Measurements from ENCODE around the gene GPR52.

Gene GPR52

DNA sequence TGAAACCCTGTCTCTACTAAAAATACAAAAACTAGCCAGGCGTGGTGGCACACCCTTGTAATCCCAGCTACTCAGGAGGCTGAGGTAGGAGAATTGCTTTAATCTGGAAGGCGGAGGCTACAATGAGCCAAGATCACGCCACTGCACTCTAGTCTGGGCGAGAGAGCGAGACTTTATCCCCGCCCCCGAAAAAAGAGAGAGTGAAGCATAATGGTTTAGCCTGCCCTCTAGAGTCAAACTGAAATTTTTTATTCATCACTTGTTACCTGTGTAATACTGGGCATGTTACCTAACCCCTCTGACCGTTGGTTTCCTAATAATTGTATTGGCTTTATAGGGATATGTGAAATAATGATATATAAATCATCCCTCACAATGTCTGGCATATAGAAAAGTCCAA lies 18.8 kb downstream of the GPR52 start:
- TF ChIP-seq, protein P1, sequence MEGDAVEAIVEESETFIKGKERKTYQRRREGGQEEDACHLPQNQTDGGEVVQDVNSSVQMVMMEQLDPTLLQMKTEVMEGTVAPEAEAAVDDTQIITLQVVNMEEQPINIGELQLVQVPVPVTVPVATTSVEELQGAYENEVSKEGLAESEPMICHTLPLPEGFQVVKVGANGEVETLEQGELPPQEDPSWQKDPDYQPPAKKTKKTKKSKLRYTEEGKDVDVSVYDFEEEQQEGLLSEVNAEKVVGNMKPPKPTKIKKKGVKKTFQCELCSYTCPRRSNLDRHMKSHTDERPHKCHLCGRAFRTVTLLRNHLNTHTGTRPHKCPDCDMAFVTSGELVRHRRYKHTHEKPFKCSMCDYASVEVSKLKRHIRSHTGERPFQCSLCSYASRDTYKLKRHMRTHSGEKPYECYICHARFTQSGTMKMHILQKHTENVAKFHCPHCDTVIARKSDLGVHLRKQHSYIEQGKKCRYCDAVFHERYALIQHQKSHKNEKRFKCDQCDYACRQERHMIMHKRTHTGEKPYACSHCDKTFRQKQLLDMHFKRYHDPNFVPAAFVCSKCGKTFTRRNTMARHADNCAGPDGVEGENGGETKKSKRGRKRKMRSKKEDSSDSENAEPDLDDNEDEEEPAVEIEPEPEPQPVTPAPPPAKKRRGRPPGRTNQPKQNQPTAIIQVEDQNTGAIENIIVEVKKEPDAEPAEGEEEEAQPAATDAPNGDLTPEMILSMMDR (IDR thresholded peaks at IDR 0.05; ENCODE audit: low read depth, low read length, missing control alignments): no peak
- Histone ChIP-seq H3K27ac (no peak overlapping the region), H3K27me3 (replicated peaks) (no peaks in the 10 kb centered on the region), H3K4me3 (ENCODE audit: low read depth, low read length) (no peak overlapping the region), H3K36me3 (replicated peaks) (no peaks in the 10 kb centered on the region)
- in situ Hi-C loops (cut with HindIII; ENCODE audit: low pct_ligation_motif_present, low sequenced_read_pairs): no loop called here
- DNase-seq: no peak

DNA sequence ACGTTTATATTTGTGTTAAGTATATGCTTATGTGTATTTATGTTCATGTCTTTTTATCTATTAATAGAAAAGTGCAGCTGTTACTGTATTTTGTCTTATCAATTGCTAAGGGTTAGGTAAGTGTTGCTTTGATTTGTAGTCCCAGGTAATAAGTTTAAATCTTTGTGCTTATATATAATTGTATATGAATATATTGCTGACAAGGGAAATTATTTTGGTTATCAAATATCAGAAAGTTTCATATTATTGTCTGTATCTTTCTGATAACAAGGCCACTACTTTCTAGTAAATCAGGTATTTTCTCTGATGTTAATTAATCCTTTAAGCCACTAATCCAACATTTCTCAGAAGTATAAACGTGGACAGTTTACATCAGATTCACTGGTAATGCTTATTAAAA lies 21.3 kb downstream of the GPR52 start:
- no peak for DNase-seq
- no peaks in the 10 kb centered on the region for H3K27me3 ChIP-seq (replicated peaks)
- TF ChIP-seq, protein P1 (IDR thresholded peaks at IDR 0.05; ENCODE audit: low read depth, low read length, missing control alignments): no peak
- H3K36me3 ChIP-seq (replicated peaks): no peaks in the 10 kb centered on the region
- H3K27ac ChIP-seq: no peak overlapping the region
- in situ Hi-C loops (cut with HindIII; ENCODE audit: low pct_ligation_motif_present, low sequenced_read_pairs): no loop called here
- H3K4me3 ChIP-seq (ENCODE audit: low read depth, low read length): no peak overlapping the region

DNA sequence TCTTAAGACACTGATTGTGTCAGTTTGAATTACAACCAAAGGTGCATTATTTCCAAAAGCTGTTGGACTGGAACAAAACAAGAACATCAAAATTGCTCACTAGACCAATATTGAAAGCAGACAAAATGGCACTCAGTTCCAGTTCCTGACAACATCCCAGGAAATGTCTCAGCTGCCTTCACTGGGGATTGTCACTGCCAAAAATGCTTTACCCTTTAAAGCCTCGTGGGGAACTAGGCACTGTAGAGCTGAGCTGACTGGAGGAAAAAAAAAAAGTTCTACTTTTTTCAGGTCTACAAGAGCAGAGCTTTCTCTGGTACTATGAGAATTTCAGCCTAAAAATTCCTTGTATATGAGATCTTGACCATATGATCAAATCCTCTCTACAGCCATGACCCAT lies 21.9 kb downstream of the GPR52 start:
- Histone ChIP-seq H3K4me3 (ENCODE audit: low read depth, low read length) (no peak overlapping the region), H3K27me3 (replicated peaks) (no peaks in the 10 kb centered on the region), H3K27ac (no peak overlapping the region), H3K36me3 (replicated peaks) (no peaks in the 10 kb centered on the region)
- in situ Hi-C loops (cut with HindIII; ENCODE audit: low pct_ligation_motif_present, low sequenced_read_pairs): no loop called here
- TF ChIP-seq, protein P1 (IDR thresholded peaks at IDR 0.05; ENCODE audit: low read depth, low read length, missing control alignments): no peak
- DNase-seq: no peak

DNA sequence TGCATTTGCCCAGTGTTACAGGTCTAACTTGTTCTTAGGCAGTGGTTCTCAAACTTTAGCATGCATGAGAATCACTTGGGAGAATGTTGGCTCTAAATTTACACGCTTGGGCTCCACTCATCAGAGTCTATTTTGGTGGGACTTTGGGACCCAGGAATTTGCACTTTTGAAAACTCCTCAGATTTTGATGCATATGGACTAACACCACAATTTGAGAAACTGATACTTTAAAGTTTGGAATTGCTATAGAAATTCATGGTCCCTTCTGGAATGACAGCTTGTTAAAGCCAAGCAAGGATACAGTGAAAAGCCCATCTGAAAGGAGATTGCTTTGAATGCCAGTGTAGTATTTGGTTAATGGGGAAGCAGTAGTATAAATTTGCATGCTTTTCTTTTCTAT lies 31.5 kb downstream of the GPR52 start:
- no peak overlapping the region for H3K4me3 ChIP-seq (ENCODE audit: low read depth, low read length)
- no peak overlapping the region for H3K27ac ChIP-seq
- H3K27me3 ChIP-seq (replicated peaks): no peaks in the 10 kb centered on the region
- no peak for DNase-seq
- in situ Hi-C loops (cut with HindIII; ENCODE audit: low pct_ligation_motif_present, low sequenced_read_pairs): no loop called here
- H3K36me3 ChIP-seq (replicated peaks): no peaks in the 10 kb centered on the region
- TF ChIP-seq, protein P1 (IDR thresholded peaks at IDR 0.05; ENCODE audit: low read depth, low read length, missing control alignments): no peak

DNA sequence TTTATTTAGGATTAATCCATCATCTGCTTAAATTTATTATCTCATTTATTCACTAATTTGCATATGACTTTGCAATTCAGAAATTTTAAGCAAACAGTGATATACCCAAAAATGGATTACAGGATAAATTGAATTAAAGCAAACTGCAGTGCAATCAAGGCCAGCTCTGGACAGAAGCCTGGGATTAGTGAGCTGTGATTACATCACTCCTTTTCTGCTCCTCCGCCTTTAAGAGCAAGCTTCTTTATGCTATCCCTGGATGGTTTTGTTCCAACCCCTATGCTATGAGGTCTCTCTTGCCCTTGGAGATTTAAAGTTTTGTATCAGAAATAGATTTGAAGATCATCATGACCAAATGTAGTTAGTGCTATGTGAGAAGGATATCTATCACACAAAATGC lies 32.6 kb downstream of the GPR52 start:
- TF ChIP-seq, protein P1 (IDR thresholded peaks at IDR 0.05; ENCODE audit: low read depth, low read length, missing control alignments): no peak
- Histone ChIP-seq H3K4me3 (ENCODE audit: low read depth, low read length) (no peak overlapping the region), H3K27ac (no peak overlapping the region), H3K27me3 (replicated peaks) (no peaks in the 10 kb centered on the region), H3K36me3 (replicated peaks) (no peaks in the 10 kb centered on the region)
- in situ Hi-C loops (cut with HindIII; ENCODE audit: low pct_ligation_motif_present, low sequenced_read_pairs): no loop called here
- no peak for DNase-seq

DNA sequence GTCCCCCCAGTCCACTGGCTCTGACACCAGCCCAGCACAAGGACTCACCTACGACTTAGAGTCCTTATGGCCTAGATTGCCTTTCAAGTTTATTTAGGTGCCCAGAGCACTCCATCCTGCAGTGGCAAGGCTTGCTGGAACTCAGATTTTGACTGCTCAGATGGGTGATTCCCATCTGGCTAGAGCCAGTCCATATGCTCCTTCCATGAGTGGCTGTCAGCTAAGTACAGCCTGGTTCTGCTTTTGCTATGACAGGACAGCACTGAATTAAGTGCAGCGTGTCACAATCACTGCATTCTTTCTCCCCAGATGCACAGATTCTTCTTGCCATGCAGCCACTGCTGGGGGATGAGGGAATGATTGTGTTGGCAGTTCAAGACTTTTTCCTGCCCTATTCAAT lies 43.8 kb downstream of the GPR52 start:
- in situ Hi-C loops (cut with HindIII; ENCODE audit: low pct_ligation_motif_present, low sequenced_read_pairs): no loop called here
- no peak for DNase-seq

More for the DNA sequence above, 43.8 kb downstream of the GPR52 start:
- H3K4me3 ChIP-seq (ENCODE audit: low read depth, low read length): no peak overlapping the region
- TF ChIP-seq, protein P1 (IDR thresholded peaks at IDR 0.05; ENCODE audit: low read depth, low read length, missing control alignments): no peak
- no peaks in the 10 kb centered on the region for H3K36me3 ChIP-seq (replicated peaks)
- H3K27ac ChIP-seq: no peak overlapping the region
- H3K27me3 ChIP-seq (replicated peaks): no peaks in the 10 kb centered on the region

Data from brain microvascular endothelial cell (primary cell).